ENCODE measurements around the gene PRKAG2. TPM values are rescaled to one million over a fixed set of nuclear protein-coding genes. Genes with fewer than 3 reads are reported as not detected.

The PRKAG2 gene
- total and polyA plus RNA-seq, 2 experiments from 2014 or later, result 17.0 to 19.5 TPM

- Histone ChIP-seq H3K9me2 (ENCODE audit: insufficient read depth) (no peaks in the 10 kb centered on the region), H3K4me1 (ENCODE audit: insufficient read depth) (no peaks in the 10 kb centered on the region), H3K9me3 (ENCODE audit: low read depth) (no peaks in the 10 kb centered on the region), H3K4me2 (ENCODE audit: unreplicated experiment) (no peak overlapping the region), H2AFZ (no peak overlapping the region), H3K27ac (no peak overlapping the region), H3K27me3 (replicated peaks; ENCODE audit: insufficient read depth) (peaks cover 53% of the 10 kb centered on the region), H3K4me3 (no peak overlapping the region), H4K20me1 (ENCODE audit: insufficient read depth) (no peaks in the 10 kb centered on the region), H3F3A (ENCODE audit: insufficient read depth) (no peaks in the 10 kb centered on the region), H3K9ac (no peak overlapping the region), H3K36me3 (ENCODE audit: low read depth) (no peaks in the 10 kb centered on the region), H3K79me2 (ENCODE audit: insufficient read depth) (no peaks in the 10 kb centered on the region)
- in situ Hi-C loops (cut with MboI), result no loop called here
- no peak for DNase-seq
- no peak for TF ChIP-seq EZH2 (IDR thresholded peaks at IDR 0.05; ENCODE audit: insufficient read depth, poor library complexity, severe bottlenecking)
- TF ChIP-seq EZH2phosphoT487 (IDR thresholded peaks at IDR 0.05; ENCODE audit: insufficient read depth, low read depth), result no peak
- WGBS, 2 experiments (ENCODE audit: low coverage in 1 of 2, low lambda C conversion rate in 2 of 2, missing lambda C conversion rate in 2 of 2), result 56 to 72% methylated on average over 8 of the region's 8 CpGs
These were observed 58.8 kb downstream of the PRKAG2 start for GRCh38 chr7:151817981-151818673.

GRCh38 chr7:151817315-151817690 lies 59.6 kb downstream of the PRKAG2 start:
- Histone ChIP-seq H3K9ac (no peak overlapping the region), H3K27me3 (replicated peaks; ENCODE audit: insufficient read depth) (peaks cover 51% of the 10 kb centered on the region), H3K4me1 (ENCODE audit: insufficient read depth) (no peaks in the 10 kb centered on the region), H3K4me2 (ENCODE audit: unreplicated experiment) (no peak overlapping the region), H3K79me2 (ENCODE audit: insufficient read depth) (no peaks in the 10 kb centered on the region), H3K4me3 (no peak overlapping the region), H3K27ac (no peak overlapping the region), H2AFZ (no peak overlapping the region), H3K9me3 (ENCODE audit: low read depth) (no peaks in the 10 kb centered on the region), H3K9me2 (ENCODE audit: insufficient read depth) (no peaks in the 10 kb centered on the region), H3F3A (ENCODE audit: insufficient read depth) (no peaks in the 10 kb centered on the region), H3K36me3 (ENCODE audit: low read depth) (no peaks in the 10 kb centered on the region), H4K20me1 (ENCODE audit: insufficient read depth) (no peaks in the 10 kb centered on the region)
- no peak for DNase-seq
- in situ Hi-C loops (cut with MboI), result no loop called here
- WGBS, 2 experiments (ENCODE audit: low coverage in 1 of 2, low lambda C conversion rate in 2 of 2, missing lambda C conversion rate in 2 of 2), result 64 to 75% methylated on average over 4 of the region's 4 CpGs
- no peak for TF ChIP-seq EZH2phosphoT487 (IDR thresholded peaks at IDR 0.05; ENCODE audit: insufficient read depth, low read depth)
- no peak for TF ChIP-seq EZH2 (IDR thresholded peaks at IDR 0.05; ENCODE audit: insufficient read depth, poor library complexity, severe bottlenecking)

GRCh38 chr7:151816562-151817314 lies 60.2 kb downstream of the PRKAG2 start:
- no peaks in the 10 kb centered on the region for H3K9me3 ChIP-seq (ENCODE audit: low read depth)
- H4K20me1 ChIP-seq (ENCODE audit: insufficient read depth), result no peaks in the 10 kb centered on the region
- H3K4me1 ChIP-seq (ENCODE audit: insufficient read depth), result no peaks in the 10 kb centered on the region
- H3K4me2 ChIP-seq (ENCODE audit: unreplicated experiment), result no peak overlapping the region
- no peak overlapping the region for H2AFZ ChIP-seq
- H3F3A ChIP-seq (ENCODE audit: insufficient read depth), result no peaks in the 10 kb centered on the region
- in situ Hi-C loops (cut with MboI), result no loop called here
- H3K36me3 ChIP-seq (ENCODE audit: low read depth), result no peaks in the 10 kb centered on the region
- TF ChIP-seq EZH2phosphoT487 (IDR thresholded peaks at IDR 0.05; ENCODE audit: insufficient read depth, low read depth) (no peak), EZH2 (IDR thresholded peaks at IDR 0.05; ENCODE audit: insufficient read depth, poor library complexity, severe bottlenecking) (no peak)
- H3K9me2 ChIP-seq (ENCODE audit: insufficient read depth), result no peaks in the 10 kb centered on the region
- H3K9ac ChIP-seq, result no peak overlapping the region
- WGBS, 2 experiments (ENCODE audit: low coverage in 1 of 2, low lambda C conversion rate in 2 of 2, missing lambda C conversion rate in 2 of 2), result 77 to 79% methylated on average over 20 of the region's 20 CpGs
- H3K79me2 ChIP-seq (ENCODE audit: insufficient read depth), result no peaks in the 10 kb centered on the region
- H3K27ac ChIP-seq, result no peak overlapping the region
- no peak for DNase-seq
- H3K4me3 ChIP-seq, result no peak overlapping the region
- H3K27me3 ChIP-seq (replicated peaks; ENCODE audit: insufficient read depth), result peaks cover 51% of the 10 kb centered on the region

- Histone ChIP-seq H3K36me3 (ENCODE audit: low read depth) (no peaks in the 10 kb centered on the region), H3K4me2 (ENCODE audit: unreplicated experiment) (no peak overlapping the region), H4K20me1 (ENCODE audit: insufficient read depth) (no peaks in the 10 kb centered on the region), H3K9ac (no peak overlapping the region), H2AFZ (no peak overlapping the region), H3K79me2 (ENCODE audit: insufficient read depth) (no peaks in the 10 kb centered on the region), H3K9me3 (ENCODE audit: low read depth) (no peaks in the 10 kb centered on the region), H3K27ac (no peak overlapping the region), H3K4me3 (no peak overlapping the region), H3K27me3 (replicated peaks; ENCODE audit: insufficient read depth) (peaks cover 51% of the 10 kb centered on the region), H3K4me1 (ENCODE audit: insufficient read depth) (no peaks in the 10 kb centered on the region), H3F3A (ENCODE audit: insufficient read depth) (no peaks in the 10 kb centered on the region), H3K9me2 (ENCODE audit: insufficient read depth) (no peaks in the 10 kb centered on the region)
- in situ Hi-C loops (cut with MboI), result no loop called here
- no peak for DNase-seq
- no peak for TF ChIP-seq EZH2phosphoT487 (IDR thresholded peaks at IDR 0.05; ENCODE audit: insufficient read depth, low read depth)
- TF ChIP-seq EZH2 (IDR thresholded peaks at IDR 0.05; ENCODE audit: insufficient read depth, poor library complexity, severe bottlenecking), result no peak
- WGBS, 2 experiments (ENCODE audit: low coverage in 1 of 2, low lambda C conversion rate in 2 of 2, missing lambda C conversion rate in 2 of 2), result 62 to 66% methylated on average over 5 of the region's 5 CpGs
These were observed 61.5 kb downstream of the PRKAG2 start for GRCh38 chr7:151815419-151815818.
